Panc1 (cell line): ENCODE data around the gene KIF18B. TPM values are rescaled to one million over a fixed set of nuclear protein-coding genes. Genes with fewer than 3 reads are reported as not detected.

ENCODE experiments used
- ATAC-seq: fragments of 200-7000 bp; cut with Tn5 transposase; 2 replicates; pipeline ENCODE4 v1.9.1; 2020; ENCODE audit warnings: mild to moderate bottlenecking, moderate library complexity
- BruUV-seq: library from RNA; stranded (reverse); fragments of 400-500 nt; replicated peaks from 2 replicates; lab custom pipeline; 2021; lab: Mats Ljungman, UMichigan
- CTCF ChIA-PET: fragments of 300-600 bp; sonication (Branson Sonifier 250); formaldehyde crosslinking; loops from one replicate; lab custom pipeline; 2022; ENCODE audit warnings: antibody characterized with exemption; lab: Charles Lee
- POLR2A ChIA-PET: fragments of 300-600 bp; sonication (Branson Sonifier 250); formaldehyde crosslinking; loops from one replicate; lab custom pipeline; 2022; ENCODE audit warnings: antibody characterized with exemption; lab: Charles Lee
- DNase-seq: peaks from one replicate; pipeline ENCODE4 v3.0.0-alpha.2; 2010; ENCODE audit warnings: low read depth, low spot score
- H3K27ac ChIP-seq: 2 replicates; pipeline ENCODE4 v1.5.1; 2011; ENCODE audit warnings: mild to moderate bottlenecking, low read length, inconsistent platforms
- H3K27me3 ChIP-seq: fragments of 200-500 bp; sonication (Bioruptor generic); 2 replicates; pipeline ENCODE4 v1.6.0; 2014; ENCODE audit warnings: low read length, inconsistent platforms; ENCODE audit not compliant: control insufficient read depth, insufficient read depth
- H3K36me3 ChIP-seq: fragments of 200-500 bp; sonication (Bioruptor generic); 2 replicates; pipeline ENCODE4 v1.5.1; 2014; ENCODE audit warnings: inconsistent platforms, mild to moderate bottlenecking, low read length, moderate library complexity; ENCODE audit not compliant: control insufficient read depth, insufficient read depth
- H3K4me1 ChIP-seq: 2 replicates; pipeline ENCODE4 v1.5.1; 2011; ENCODE audit warnings: inconsistent platforms, mild to moderate bottlenecking, low read length, moderate library complexity; ENCODE audit not compliant: control insufficient read depth, insufficient read depth
- H3K4me3 ChIP-seq, 2 experiments: 2 replicates each; pipeline ENCODE4 v1.5.1; 2011 to 2012; ENCODE audit warnings: low read depth in 2 of 2, low read length in 2 of 2, mild to moderate bottlenecking in 2 of 2, inconsistent platforms in 1 of 2, moderate library complexity in 1 of 2
- H3K9me3 ChIP-seq: fragments of 200-500 bp; sonication (Bioruptor generic); 2 replicates; pipeline ENCODE4 v1.5.1; 2014; ENCODE audit warnings: low read depth, mild to moderate bottlenecking, inconsistent platforms, low read length, moderate library complexity; ENCODE audit not compliant: control insufficient read depth, insufficient read depth
- CTCF ChIP-seq: fragments of 450-650 bp; IDR thresholded peaks from 2 replicates; pipeline ENCODE4 v1.5.1; 2017; ENCODE audit warnings: mild to moderate bottlenecking
- POLR2AphosphoS5 ChIP-seq: IDR thresholded peaks from 2 replicates; pipeline ENCODE4 v1.6.1; 2012; ENCODE audit warnings: mild to moderate bottlenecking, low read depth, low read length, moderate library complexity
- REST ChIP-seq, 2 experiments: IDR thresholded peaks; 2 replicates each; pipeline ENCODE4 v1.6.1; 2011 to 2012; ENCODE audit warnings: low read depth in 2 of 2, control low read depth in 1 of 2, low read length in 1 of 2, mild to moderate bottlenecking in 1 of 2, moderate library complexity in 1 of 2; ENCODE audit not compliant: insufficient read depth in 1 of 2
- SIN3A ChIP-seq: IDR thresholded peaks from 2 replicates; pipeline ENCODE4 v1.6.1; 2012; ENCODE audit warnings: low read depth, mild to moderate bottlenecking, low read length, moderate library complexity, borderline replicate concordance; ENCODE audit not compliant: insufficient read depth
- TCF7L2 ChIP-seq: IDR thresholded peaks from 2 replicates; pipeline ENCODE4 v1.6.1; 2011; ENCODE audit warnings: mild to moderate bottlenecking, low read depth, low read length, inconsistent platforms
- in situ Hi-C: cut with HindIII; loops from 2 replicates; pipeline ENCODE4 v1.10.0; 2016; ENCODE audit warnings: low sequenced_read_pairs, low pct_unique_long_range_greater_than_20kb
- intact Hi-C: fragments of 100-400 bp; cut with micrococcal nuclease; formaldehyde crosslinking; loops from one replicate; pipeline ENCODE4 v1.10.0; 2022; ENCODE audit not compliant: unreplicated experiment
- total RNA-seq: library from RNA; stranded (reverse); gene quantifications from one replicate; pipeline ENCODE4 v1.2.1, GENCODE V29; 2021; ENCODE audit not compliant: unreplicated experiment

KIF18B gene
- total RNA-seq, 1 experiment from 2014 or later: 31.3 TPM

- ChIA-PET POLR2A (no interaction called here), CTCF (interaction anchor here (0.5 kb wide), 1 partner anchor 15 kb away, joined by 5 read pairs; no protein-coding TSS in a partner anchor)
- Histone ChIP-seq H3K4me1 (no peaks in the 10 kb centered on the region), H3K9me3 (no peaks in the 10 kb centered on the region), H3K4me3 (no peak overlapping the region), H3K27ac (no peak overlapping the region), H3K27me3 (no peaks in the 10 kb centered on the region), H3K36me3 (peaks cover 2% of the 10 kb centered on the region; the same call in 1 of the 2 replicates)
- BruUV-seq: no TSS peak
- in situ Hi-C loops: no loop called here
- ATAC-seq: no peak
- TF ChIP-seq REST (IDR thresholded peaks at IDR 0.05; ENCODE audit: insufficient read depth in 1 of 2, low read depth in 2 of 2, low read length in 1 of 2) (no peak), POLR2AphosphoS5 (no peak), SIN3A (no peak), CTCF (no peak), TCF7L2 (no peak)
- no peak for DNase-seq
- intact Hi-C loops: no loop called here
Measured at GRCh38 chr17:44932096-44932786, 15.3 kb downstream of the KIF18B start.

GRCh38 chr17:44931376-44931775 lies 16.2 kb downstream of the KIF18B start:
- no TSS peak for BruUV-seq
- ChIA-PET CTCF (no interaction called here), POLR2A (no interaction called here)
- no peak overlapping the region for H3K27ac ChIP-seq
- in situ Hi-C loops (no loop called here), intact Hi-C loops (no loop called here)
- no peaks in the 10 kb centered on the region for H3K9me3 ChIP-seq
- TF ChIP-seq SIN3A (no peak), TCF7L2 (no peak), POLR2AphosphoS5 (no peak), CTCF (no peak), REST (IDR thresholded peaks at IDR 0.05; ENCODE audit: insufficient read depth in 1 of 2, low read depth in 2 of 2, low read length in 1 of 2) (no peak)
- peaks cover 2% of the 10 kb centered on the region; the same call in 1 of the 2 replicates for H3K36me3 ChIP-seq
- H3K4me1 ChIP-seq: no peaks in the 10 kb centered on the region
- ATAC-seq (no peak), DNase-seq (no peak)
- no peaks in the 10 kb centered on the region for H3K27me3 ChIP-seq
- H3K4me3 ChIP-seq: no peak overlapping the region
